Stimulated activated CD8-positive, alpha-beta memory T cell treated with anti-CD3 and anti-CD28 coated beads, Interleukin-12 subunit alpha, Interleukin-12 subunit beta, amount 100 ng/mL, for 4 hours (primary cell): ENCODE results near the gene FAM20A.

ENCODE experiments used
- DNase-seq: peaks from one replicate; pipeline ENCODE4 v3.0.0-alpha.2; 2020; ENCODE audit warnings: low read depth

The FAM20A gene

DNA sequence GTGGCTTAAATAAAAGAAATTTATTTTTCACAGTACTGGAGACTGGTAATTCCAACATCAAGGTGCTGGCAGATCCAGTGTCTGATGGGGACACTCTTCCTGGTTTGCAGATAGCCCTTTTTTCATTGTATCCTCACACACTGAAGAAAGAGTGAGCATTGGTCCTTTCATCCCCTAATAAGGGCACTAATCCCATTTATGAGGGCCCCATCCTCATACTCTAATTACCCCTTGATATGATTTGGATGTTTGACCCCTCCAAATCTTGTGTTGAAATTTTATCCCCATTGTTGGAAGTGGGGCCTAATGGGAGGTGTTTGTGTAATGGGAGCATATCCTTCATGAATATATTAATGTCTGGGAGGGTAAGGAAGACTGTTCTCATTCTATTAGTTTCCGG is 9.4 kb upstream of the FAM20A start:
- DNase-seq, result no peak

DNA sequence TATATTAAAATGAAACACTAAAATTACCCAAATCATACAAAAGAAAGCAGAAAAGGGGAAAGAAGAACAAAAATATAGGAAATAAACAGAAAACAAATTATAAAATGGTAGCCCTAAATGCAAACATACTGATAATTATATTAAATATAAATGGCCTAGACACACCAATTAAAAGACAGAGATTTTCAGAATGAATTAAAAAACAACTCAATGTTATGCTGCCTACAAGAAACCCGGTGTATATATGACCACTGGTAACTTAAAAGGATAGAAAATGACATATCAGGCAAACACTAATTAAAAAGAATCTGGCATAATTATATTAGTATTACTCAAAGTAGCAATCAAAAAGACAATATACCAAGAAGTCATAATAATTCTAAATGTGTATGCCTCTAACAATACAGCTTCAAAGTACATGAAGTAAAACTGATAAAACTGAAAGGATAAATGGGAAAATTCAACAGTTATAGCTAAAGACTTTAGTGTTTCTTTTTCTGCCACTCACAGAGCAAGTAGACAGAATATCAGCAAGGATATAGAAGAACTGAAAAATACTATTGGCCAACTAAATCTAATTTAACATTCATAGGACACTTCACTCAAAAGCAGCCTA is 7.5 kb upstream of the FAM20A start:
- DNase-seq, result no peak

DNA sequence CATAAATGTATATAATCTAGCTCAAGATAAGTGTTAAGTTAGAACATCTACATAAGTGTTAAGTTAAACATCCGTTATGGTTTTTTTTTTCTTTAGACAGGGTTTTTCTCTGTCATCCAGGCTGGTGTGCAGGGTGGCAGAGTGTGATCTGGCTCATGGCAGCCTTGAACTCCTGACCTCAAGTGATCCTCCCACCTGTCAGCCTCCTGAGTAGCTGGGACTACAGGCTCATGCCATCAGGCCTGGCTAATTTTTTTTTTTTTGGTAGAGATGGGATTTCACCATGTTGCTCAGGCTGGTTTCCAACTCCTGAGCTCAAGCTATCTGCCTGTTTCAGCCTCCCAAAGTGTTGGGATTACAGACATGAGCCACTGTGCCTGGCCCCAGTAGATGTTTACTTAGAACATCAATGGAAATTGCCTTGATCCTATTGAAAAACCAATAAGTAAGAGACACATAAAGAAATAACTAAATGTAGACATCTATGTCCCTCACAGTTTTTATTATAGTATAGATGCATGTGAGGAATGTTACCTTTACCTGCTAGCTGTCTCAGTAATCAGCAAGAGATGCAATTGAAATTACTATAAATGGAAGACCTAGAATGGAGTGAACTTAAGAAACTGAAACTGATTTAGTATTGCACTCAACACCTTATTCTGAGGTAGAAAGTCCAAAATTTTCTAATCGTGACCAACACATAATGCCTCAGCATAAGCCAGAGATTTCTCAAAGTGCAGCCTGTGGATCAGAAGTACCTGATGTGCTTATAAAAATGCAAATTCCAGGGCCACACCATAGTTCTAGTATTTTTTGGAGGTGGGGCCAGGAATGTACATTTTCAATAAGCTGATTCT is 5.5 kb upstream of the FAM20A start:
- DNase-seq, result no peak

DNA sequence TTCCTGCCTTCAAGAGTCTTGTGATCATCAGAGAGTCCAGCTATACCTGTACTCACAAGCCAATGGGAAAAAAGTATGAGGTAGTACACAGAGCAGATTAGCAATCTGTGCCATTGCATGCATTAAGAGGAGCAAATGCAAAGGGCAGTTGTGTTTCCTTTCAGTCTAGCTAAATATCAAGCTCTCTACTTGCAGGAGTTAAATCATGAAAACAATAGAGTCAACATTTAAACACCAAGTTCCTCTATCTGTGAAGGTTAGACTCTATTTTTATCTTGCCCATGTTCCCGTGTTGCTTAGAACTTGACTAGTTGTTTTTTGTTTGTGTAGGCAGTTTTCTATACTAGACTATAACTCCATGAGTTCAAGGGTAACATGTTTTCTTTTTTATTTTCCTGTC is 4.7 kb upstream of the FAM20A start:
- DNase-seq, result no peak

GRCh38 chr17:68603656-68604055 is 2.5 kb upstream of the FAM20A start:
- no peak for DNase-seq

- DNase-seq, result no peak
Measured at GRCh38 chr17:68603027-68603426, 1.9 kb upstream of the FAM20A start.

- no peak for DNase-seq
Measured at GRCh38 chr17:68602289-68602688, 1.1 kb upstream of the FAM20A start.

GRCh38 chr17:68601565-68602288 is 560 bp upstream of the FAM20A start:
- DNase-seq, result no peak

DNA sequence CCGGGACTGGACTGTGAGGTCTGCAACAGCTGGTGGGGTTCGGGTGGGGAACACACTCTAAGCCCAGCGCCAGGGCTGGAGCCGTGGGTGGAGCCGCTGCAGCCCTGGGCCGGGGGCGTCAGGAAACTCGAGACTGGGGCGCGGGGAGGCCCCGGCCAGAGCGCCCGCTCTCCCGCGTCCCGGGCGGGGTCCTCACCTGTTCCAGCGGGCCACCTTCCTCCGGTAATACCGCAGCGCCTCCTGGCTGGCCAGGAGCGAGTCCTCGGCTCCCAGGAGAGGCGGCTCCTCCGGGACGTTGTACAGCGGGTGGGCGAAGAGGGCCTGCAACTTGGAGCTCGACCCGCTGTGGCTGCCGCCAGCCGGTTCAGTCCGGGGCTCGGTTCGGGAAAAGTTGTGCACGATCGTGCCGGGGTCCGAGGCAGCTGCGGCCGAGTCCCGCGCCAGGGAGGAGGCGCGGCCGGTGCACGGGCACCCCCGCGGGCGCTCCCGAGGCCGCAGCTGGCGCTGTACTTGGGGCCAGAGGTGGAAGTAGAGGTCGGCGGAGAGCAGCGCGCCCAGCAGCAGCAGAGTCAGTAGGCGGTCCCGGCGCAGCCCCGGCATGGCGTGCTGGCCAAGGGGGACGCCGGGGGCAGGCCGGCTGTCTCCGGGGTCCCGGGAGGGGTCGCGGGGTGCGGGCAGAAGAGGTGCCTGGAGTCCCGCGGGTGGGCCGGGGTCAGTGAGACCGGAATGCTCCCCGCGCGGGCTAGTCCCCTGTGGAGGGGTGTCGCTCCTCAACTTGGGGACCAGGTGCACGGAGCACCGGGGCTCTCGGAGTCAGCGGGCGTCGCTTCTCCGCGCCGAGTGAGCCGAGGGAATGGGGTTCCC is 868 bp downstream of the FAM20A start:
- DNase-seq, result no peak

GRCh38 chr17:68599552-68600066 is 1.6 kb downstream of the FAM20A start:
- no peak for DNase-seq

DNA sequence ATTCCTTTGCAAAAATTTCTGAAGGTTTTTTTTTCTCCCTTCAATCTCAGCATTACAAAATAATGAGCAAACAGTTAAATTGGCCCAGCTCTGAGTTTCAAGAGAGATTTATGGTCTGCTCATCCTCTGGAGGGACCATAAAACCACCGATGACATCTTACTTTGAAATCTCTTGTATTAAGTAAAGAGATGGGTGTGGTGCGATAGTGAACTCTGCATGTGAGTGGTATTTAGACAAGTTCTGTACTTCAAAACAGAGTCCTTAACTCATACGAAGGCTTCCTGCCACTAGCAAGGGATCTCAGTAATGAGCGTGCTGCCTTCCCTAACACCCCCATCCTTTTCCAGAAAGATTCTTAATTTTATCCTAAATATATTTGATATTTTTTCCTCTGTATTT is 2.1 kb downstream of the FAM20A start:
- no peak for DNase-seq

DNA sequence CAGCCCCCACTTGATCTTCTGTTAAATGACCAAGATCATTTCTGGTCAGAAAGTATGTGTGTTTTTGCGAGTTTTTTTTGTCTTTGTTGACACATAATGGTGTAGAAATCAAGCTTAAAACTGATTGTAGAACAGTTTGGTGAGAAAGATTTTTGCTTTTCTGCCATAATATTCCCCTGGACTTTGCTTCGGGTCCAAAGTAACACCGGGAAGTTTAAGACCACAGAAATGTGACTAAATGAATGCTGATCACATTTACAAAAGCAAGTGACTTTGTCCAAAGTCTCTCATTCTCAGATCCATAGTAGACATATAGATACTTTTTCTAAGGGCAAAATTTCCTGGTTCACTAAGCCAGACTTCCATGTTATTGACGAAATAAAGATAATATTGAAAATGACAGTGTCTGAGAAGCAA is 2.6 kb downstream of the FAM20A start:
- no peak for DNase-seq

DNA sequence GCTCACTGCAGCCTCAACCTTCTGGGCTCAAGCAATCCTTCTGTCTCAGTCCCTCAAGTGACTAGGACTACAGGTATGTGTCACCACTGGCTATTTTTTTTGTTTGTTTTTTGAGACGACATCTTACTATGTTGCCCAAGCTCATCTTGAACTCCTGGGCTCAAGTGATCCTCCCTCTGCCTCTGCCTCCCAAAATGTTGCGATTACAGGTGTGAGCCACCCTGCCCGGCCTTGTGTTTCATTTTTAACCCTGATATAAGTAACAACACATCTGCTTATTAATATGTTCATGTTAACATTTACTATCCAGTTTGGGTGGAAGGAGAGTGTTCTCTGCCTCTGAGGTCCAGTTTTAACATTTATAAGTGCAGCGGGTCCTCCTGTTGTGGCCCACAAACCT is 3.1 kb downstream of the FAM20A start:
- no peak for DNase-seq

DNA sequence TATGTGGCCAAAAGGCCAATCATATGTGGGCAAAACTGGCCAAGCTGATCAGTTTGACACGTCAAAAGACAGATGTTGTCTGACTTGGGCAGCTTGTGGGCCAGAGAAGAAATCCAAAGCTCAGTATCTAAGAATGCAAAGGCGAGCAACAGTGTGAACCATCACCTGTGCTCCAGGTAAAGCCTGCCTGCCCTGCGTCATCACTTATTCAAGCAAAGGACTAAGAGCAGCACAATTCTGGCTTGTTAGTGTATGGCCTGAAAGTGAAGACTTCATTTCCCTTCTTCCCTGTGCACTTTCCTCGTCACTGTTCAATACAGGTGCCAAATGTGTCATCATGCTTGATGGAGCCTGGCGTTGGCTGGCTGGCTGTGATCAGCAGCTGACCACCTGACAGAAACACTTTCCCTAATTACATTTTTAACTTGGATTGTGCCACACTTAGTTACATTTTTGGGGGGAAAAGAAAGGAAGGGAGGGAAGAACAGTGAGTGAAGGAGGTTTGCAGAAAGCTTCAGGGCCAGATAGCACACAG is 4.7 kb downstream of the FAM20A start:
- DNase-seq, result no peak

DNA sequence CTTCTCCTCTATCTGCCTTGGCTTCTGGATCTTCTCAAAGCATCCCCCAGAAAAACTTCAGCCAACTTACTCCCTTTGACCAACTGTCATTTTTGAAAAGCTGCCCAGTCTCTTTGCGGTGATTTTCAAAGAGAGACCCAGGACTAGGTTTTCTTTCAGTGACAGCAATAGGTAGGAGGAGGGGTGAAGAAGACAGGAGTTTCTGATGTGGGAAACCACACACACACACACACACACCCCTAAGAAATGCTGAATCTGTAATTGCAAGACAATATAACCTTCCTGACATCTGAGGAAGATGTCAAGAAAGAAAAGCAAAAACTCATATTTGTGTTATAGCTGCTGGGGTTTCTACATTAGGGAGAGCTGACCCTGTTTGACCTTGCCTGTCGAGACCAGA is 5.2 kb downstream of the FAM20A start:
- no peak for DNase-seq

- no peak for DNase-seq
Measured at GRCh38 chr17:68595496-68595895, 5.7 kb downstream of the FAM20A start.

GRCh38 chr17:68594552-68594951 is 6.6 kb downstream of the FAM20A start:
- DNase-seq, result no peak

- no peak for DNase-seq
Measured at GRCh38 chr17:68592682-68593641, 8.2 kb downstream of the FAM20A start.

DNA sequence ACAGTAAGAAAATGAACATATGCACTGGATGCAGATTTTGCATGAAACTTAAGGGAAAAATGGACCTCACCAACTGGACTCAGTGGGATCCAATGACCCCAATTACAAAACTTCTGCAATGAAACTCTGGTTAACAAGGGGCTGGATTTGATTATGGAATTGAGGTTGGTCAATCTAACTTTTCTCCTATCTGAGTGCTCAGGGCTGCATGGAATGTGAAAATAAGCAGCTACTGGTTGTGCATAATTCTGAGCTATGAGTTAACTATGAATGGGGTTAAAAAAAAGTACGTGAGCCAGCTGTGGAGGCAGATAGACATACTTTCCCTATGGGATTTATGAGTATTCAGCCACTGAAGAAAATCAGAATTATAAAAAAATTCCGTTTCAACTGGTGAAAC is 9.2 kb downstream of the FAM20A start:
- DNase-seq, result no peak

GRCh38 chr17:68591583-68591982 is 9.6 kb downstream of the FAM20A start:
- DNase-seq, result no peak
